AG04450 (cell line): ENCODE results near the gene GAGE12E. TPM values are rescaled to one million over a fixed set of nuclear protein-coding genes. Genes with fewer than 3 reads are reported as not detected.
"Not testable (repeated sequence)": the region's sequence is repeated elsewhere in the genome, so short reads cannot be mapped to it uniquely, and the experiment has no call there.

Experiments used
- CTCF ChIA-PET: fragments of 300-600, 350-600 bp; formaldehyde crosslinking; extraction: SDS; loops from one replicate; lab custom pipeline; 2022; ENCODE audit warnings: antibody characterized with exemption, inconsistent platforms; lab: Charles Lee
- POLR2A ChIA-PET: fragments of 350-600 bp; formaldehyde crosslinking; extraction: SDS; loops from one replicate; lab custom pipeline; 2021; ENCODE audit warnings: antibody characterized with exemption, inconsistent platforms; lab: Yijun Ruan, JAX
- DNase-seq: peaks from one replicate; pipeline ENCODE4 v3.0.0-alpha.2; 2011; ENCODE audit warnings: low read depth, low spot score
- H3K27ac ChIP-seq: one replicate; pipeline ENCODE4 v1.5.1; 2012; ENCODE audit warnings: low read depth, low read length, control low read depth
- H3K27me3 ChIP-seq: one replicate; pipeline ENCODE4 v1.6.0; 2012; ENCODE audit warnings: low read length; ENCODE audit not compliant: control insufficient read depth, insufficient read depth
- H3K4me3 ChIP-seq: 2 replicates; pipeline ENCODE4 v1.5.1; 2011; ENCODE audit warnings: mild to moderate bottlenecking, low read depth, low read length, control low read depth
- H3K9me3 ChIP-seq: 2 replicates; pipeline ENCODE4 v1.5.1; 2012; ENCODE audit warnings: low read length; ENCODE audit not compliant: control insufficient read depth, insufficient read depth
- polyA minus RNA-seq: library from RNA; depleted of rRNA, polyadenylated mRNA; stranded (reverse); fragments of >200 nt; gene quantifications from 2 replicates; pipeline ENCODE4 v1.2.3, GENCODE V29; 2011; rRNA and poly(A)+ RNA removed
- polyA plus RNA-seq: library from polyadenylated mRNA; depleted of rRNA; stranded (reverse); fragments of >200 nt; gene quantifications from 2 replicates; pipeline ENCODE4 v1.2.3, GENCODE V29; 2011; rRNA removed

GAGE12E gene, protein sequence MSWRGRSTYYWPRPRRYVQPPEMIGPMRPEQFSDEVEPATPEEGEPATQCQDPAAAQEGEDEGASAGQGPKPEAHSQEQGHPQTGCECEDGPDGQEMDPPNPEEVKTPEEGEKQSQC
- polyA plus RNA-seq (not detected in 2 replicates), polyA minus RNA-seq (not detected in 2 replicates)

DNA sequence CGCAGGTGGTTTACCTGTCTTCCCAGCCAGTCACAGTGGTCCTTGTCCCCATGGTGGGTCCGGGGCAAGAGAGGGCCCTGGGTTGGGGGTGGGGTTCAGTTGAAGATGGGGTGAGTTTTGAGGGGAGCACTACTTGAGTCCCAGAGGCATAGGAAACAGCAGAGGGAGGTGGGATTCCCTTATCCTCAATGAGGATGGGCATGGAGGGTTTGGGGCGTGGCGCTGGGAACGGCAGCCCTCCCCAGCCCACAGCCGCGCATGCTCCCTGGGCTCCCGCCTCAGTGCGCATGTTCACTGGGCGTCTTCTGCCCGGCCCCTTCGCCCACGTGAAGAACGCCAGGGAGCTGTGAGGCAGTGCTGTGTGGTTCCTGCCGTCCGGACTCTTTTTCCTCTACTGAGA lies at the start of gene GAGE12E:
GAGE12E (plus strand) TSS at position 301 of the 400 bp plus-strand sequence. CDS start 1,155 bp downstream, outside the sequence.
- H3K27ac ChIP-seq, H3K9me3 ChIP-seq, DNase-seq, H3K27me3 ChIP-seq, POLR2A ChIA-PET, CTCF ChIA-PET, H3K4me3 ChIP-seq: not testable (repeated sequence)

DNA sequence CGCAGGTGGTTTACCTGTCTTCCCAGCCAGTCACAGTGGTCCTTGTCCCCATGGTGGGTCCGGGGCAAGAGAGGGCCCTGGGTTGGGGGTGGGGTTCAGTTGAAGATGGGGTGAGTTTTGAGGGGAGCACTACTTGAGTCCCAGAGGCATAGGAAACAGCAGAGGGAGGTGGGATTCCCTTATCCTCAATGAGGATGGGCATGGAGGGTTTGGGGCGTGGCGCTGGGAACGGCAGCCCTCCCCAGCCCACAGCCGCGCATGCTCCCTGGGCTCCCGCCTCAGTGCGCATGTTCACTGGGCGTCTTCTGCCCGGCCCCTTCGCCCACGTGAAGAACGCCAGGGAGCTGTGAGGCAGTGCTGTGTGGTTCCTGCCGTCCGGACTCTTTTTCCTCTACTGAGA lies 19.2 kb upstream of the GAGE12E start, which contains the start of gene GAGE12C:
GAGE12C (plus strand) TSS at position 301 of the 400 bp plus-strand sequence. CDS start 1,155 bp downstream, outside the sequence.
- H3K4me3 ChIP-seq, H3K27me3 ChIP-seq, CTCF ChIA-PET, POLR2A ChIA-PET, H3K9me3 ChIP-seq, H3K27ac ChIP-seq, DNase-seq: not testable (repeated sequence)

DNA sequence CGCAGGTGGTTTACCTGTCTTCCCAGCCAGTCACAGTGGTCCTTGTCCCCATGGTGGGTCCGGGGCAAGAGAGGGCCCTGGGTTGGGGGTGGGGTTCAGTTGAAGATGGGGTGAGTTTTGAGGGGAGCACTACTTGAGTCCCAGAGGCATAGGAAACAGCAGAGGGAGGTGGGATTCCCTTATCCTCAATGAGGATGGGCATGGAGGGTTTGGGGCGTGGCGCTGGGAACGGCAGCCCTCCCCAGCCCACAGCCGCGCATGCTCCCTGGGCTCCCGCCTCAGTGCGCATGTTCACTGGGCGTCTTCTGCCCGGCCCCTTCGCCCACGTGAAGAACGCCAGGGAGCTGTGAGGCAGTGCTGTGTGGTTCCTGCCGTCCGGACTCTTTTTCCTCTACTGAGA lies 9.7 kb upstream of the GAGE12E start, which contains the start of gene GAGE12D:
GAGE12D (plus strand) TSS at position 301 of the 400 bp plus-strand sequence. CDS start 1,155 bp downstream, outside the sequence.
- POLR2A ChIA-PET, H3K9me3 ChIP-seq, H3K27me3 ChIP-seq, CTCF ChIA-PET, DNase-seq, H3K27ac ChIP-seq, H3K4me3 ChIP-seq: not testable (repeated sequence)

GRCh38 chrX:49560542-49560941 lies 9.5 kb downstream of the GAGE12E start, which contains the start of gene GAGE12F:
TSS of gene GAGE12F (plus strand) at chrX:49560842. CDS start at chrX:49561997, 1,155 bp downstream.
- H3K4me3 ChIP-seq, H3K9me3 ChIP-seq, H3K27ac ChIP-seq, CTCF ChIA-PET, H3K27me3 ChIP-seq, POLR2A ChIA-PET, DNase-seq: not testable (repeated sequence)

DNA sequence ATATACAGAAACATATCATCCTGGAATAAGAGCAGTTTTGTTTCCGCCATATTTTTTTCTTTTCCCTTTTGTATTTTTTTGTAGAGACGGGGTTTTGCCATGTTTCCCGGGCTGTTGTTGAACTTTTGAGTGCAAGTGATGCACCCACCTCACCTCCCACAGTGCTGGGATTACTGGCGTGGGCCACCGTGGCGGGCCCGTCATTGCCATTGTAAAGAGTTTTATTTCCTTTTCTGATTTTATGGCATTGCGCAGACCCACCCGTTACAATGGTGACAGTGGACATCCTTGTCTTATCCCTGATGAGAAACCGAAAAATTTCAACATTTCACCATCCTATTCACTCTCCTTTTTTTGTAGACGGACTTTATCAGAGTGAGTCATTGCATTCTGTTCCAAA lies 17.6 kb downstream of the GAGE12E start:
- CTCF ChIA-PET, result not testable (repeated sequence)

GRCh38 chrX:49569152-49569551 lies 18.1 kb downstream of the GAGE12E start:
- H3K9me3 ChIP-seq, H3K27ac ChIP-seq, POLR2A ChIA-PET, CTCF ChIA-PET, H3K27me3 ChIP-seq, DNase-seq, H3K4me3 ChIP-seq: not testable (repeated sequence)

More for the DNA sequence above, 17.6 kb downstream of the GAGE12E start:
- H3K27ac ChIP-seq, DNase-seq, H3K27me3 ChIP-seq, H3K4me3 ChIP-seq, H3K9me3 ChIP-seq, POLR2A ChIA-PET: not testable (repeated sequence)

- H3K27ac ChIP-seq, H3K9me3 ChIP-seq, DNase-seq, CTCF ChIA-PET, POLR2A ChIA-PET, H3K4me3 ChIP-seq, H3K27me3 ChIP-seq: not testable (repeated sequence)
These were observed 19.0 kb downstream of the GAGE12E start, which contains the start of gene GAGE12G for GRCh38 chrX:49570100-49570499. TSS of gene GAGE12G (plus strand) at chrX:49570400. CDS start at chrX:49571555, 1,155 bp downstream.

DNA sequence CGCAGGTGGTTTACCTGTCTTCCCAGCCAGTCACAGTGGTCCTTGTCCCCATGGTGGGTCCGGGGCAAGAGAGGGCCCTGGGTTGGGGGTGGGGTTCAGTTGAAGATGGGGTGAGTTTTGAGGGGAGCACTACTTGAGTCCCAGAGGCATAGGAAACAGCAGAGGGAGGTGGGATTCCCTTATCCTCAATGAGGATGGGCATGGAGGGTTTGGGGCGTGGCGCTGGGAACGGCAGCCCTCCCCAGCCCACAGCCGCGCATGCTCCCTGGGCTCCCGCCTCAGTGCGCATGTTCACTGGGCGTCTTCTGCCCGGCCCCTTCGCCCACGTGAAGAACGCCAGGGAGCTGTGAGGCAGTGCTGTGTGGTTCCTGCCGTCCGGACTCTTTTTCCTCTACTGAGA lies 28.6 kb downstream of the GAGE12E start, which contains the start of gene GAGE12H:
GAGE12H (plus strand) TSS at position 301 of the 400 bp plus-strand sequence. CDS start 1,155 bp downstream, outside the sequence.
- H3K4me3 ChIP-seq, POLR2A ChIA-PET, H3K27me3 ChIP-seq, H3K9me3 ChIP-seq, CTCF ChIA-PET, H3K27ac ChIP-seq, DNase-seq: not testable (repeated sequence)

GRCh38 chrX:49589196-49589595 lies 38.1 kb downstream of the GAGE12E start, which contains the start of gene GAGE2A:
TSS of gene GAGE2A (plus strand) at chrX:49589496. CDS start at chrX:49590651, 1,155 bp downstream.
- CTCF ChIA-PET, result not testable (repeated sequence)

DNA sequence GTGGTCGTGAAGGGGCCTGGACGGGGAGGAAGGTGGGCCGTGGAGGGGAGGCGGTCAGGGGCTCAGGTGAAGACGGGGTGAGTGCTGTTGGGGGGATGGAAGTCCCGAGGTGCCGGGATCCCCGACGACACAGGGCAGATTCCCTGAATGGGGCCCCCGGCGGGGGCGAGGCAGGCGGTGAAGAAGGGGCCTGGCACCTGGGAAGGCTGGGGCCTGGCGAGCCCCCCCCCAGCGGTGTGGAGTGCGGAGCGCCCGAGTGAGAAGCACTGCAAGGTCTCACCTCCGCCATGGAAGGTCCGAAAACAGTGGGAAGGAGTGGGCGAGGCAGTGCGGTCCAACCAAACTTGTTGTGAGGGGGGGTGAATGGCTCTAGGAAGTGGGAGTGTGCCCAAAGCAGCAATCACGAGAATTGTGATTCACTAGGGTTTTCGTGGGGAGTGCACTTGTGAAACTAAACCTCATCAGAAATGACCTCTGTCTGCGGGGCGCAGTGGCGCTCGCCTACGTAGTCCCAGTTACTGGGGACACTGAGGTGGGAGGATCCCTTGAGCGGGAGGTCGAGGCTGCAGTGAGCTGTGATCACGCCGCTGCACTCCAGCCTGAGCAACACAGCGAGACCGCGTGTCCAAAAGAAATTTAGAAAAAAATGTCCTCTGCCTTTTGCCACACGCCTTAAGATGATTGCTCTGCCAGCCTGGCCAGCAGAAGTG lies 38.8 kb downstream of the GAGE12E start:
- H3K27ac ChIP-seq, H3K27me3 ChIP-seq, H3K4me3 ChIP-seq, H3K9me3 ChIP-seq, DNase-seq, CTCF ChIA-PET, POLR2A ChIA-PET: not testable (repeated sequence)

More at GRCh38 chrX:49589196-49589595, 38.1 kb downstream of the GAGE12E start, which contains the start of gene GAGE2A:
- H3K9me3 ChIP-seq, H3K27ac ChIP-seq, H3K4me3 ChIP-seq, POLR2A ChIA-PET, H3K27me3 ChIP-seq, DNase-seq: not testable (repeated sequence)

DNA sequence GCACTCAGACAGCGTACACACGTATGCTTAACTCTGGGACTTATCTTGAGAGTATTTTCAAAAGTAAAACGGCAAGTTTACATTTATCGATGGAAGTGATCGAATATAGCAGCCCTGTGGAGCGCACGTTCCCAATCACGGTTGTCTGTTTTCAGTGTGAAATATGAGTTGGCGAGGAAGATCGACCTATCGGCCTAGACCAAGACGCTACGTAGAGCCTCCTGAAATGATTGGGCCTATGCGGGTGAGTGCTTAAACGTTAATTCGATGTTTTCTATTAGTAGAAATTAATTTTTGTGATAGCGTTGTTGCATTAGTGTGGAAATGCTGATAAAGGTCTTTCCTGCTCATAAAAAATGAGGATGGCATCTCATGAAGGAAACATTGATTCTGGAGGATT lies 39.4 kb downstream of the GAGE12E start:
- H3K27me3 ChIP-seq, H3K27ac ChIP-seq, DNase-seq, H3K9me3 ChIP-seq, CTCF ChIA-PET, H3K4me3 ChIP-seq, POLR2A ChIA-PET: not testable (repeated sequence)
